Mesodermal cell (in vitro differentiated cells): ENCODE measurements around the gene TMEM19.

Source experiments
- H3K27ac ChIP-seq: 2 replicates; pipeline ENCODE4 v1.7.0; 2013; ENCODE audit warnings: mild to moderate bottlenecking, low read depth, low read length, moderate library complexity; ENCODE audit not compliant: severe bottlenecking
- H3K36me3 ChIP-seq: 2 replicates; pipeline ENCODE4 v1.7.1; 2013; ENCODE audit warnings: mild to moderate bottlenecking, low read length, moderate library complexity; ENCODE audit not compliant: control insufficient read depth, insufficient read depth
- H3K4me1 ChIP-seq: one replicate; pipeline ENCODE4 v1.7.1; 2013; ENCODE audit warnings: mild to moderate bottlenecking, low read length; ENCODE audit not compliant: insufficient read depth, control insufficient read depth, poor library complexity, severe bottlenecking
- H3K4me3 ChIP-seq: 2 replicates; pipeline ENCODE4 v1.7.0; 2013; ENCODE audit warnings: low read length, control low read depth, mild to moderate bottlenecking; ENCODE audit not compliant: insufficient read depth, poor library complexity, severe bottlenecking; ENCODE audit errors: extremely low read depth
- H3K9me3 ChIP-seq: 2 replicates; pipeline ENCODE4 v1.7.1; 2013; ENCODE audit warnings: mild to moderate bottlenecking, low read length, moderate library complexity; ENCODE audit not compliant: control insufficient read depth
- WGBS, 2 experiments: methylation state at CpG; one replicate each; pipeline ENCODE4 v1.1.5; 2013; ENCODE audit warnings: missing lambda C conversion rate in 2 of 2; ENCODE audit not compliant: insufficient coverage in 2 of 2; 5-methylcytosine and 5-hydroxymethylcytosine counted together

The TMEM19 gene

DNA sequence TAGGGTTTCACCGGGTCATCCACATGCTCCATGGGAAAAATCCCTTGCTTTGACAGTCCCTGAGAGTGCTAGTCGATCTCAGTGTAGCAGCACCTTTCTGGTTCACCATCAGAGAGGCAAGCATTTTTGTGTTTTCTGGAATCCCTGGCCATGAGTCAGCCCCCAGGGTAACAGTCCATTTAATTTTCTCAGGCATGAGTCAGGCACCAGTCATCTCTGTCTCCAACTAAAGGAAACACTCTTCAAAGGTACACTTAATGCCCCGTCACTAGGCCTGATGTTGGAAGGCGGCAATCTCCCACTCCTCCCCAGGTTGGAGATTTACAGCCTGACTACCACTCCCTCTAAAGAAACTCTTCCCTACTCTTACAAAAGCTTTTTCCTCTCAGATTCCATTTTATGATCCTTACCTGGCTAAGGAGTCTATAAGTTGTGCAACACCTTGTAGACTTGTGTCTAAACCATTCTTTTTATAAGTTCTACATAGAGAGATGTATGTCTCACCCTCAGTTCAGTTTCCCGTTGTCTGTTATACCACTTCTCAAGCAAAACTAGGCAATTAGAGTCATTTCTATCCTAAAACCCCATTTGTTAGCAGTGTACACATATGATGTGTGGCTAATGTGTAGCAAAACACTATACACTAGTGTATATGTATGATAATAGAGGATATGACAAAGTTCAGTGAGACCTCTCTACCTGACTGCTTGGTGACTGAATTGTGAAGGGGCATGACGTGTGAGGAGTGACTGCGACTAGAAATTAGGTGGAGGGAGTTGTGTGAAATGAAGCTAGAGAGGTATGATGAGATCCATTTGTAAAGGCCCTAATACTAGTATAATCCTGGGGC is 24.6 kb downstream of the TMEM19 start:
- peaks cover 30% of the 10 kb centered on the region for H3K9me3 ChIP-seq
- H3K27ac ChIP-seq = peak overlapping the region; percentile 71
- H3K4me3 ChIP-seq = no peak overlapping the region
- peaks cover 18% of the 10 kb centered on the region for H3K4me1 ChIP-seq
- no peaks in the 10 kb centered on the region for H3K36me3 ChIP-seq
- 81 to 84% methylated on average over 5 to 6 of the region's 7 CpGs for WGBS, 2 experiments

DNA sequence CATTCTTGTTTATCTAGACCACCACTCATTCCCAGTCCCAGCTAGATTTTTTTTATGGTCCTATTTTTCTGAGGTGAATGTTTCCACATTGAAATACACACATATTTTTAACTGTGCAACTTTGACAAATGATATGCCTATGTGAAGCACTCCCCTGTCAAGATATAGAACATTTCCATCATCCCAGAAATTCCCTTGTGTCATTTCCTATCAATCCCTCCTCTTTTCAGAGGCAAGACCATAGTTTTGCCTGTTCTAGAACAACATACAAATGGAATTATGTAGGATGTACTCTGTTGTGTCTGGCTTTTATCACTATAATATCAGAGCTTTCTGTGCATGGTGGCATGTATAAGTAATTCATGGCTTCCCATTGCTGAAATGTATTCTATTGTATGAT is 32.7 kb downstream of the TMEM19 start:
- Histone ChIP-seq H3K27ac (no peak overlapping the region), H3K9me3 (peaks cover 10% of the 10 kb centered on the region), H3K4me1 (no peaks in the 10 kb centered on the region), H3K36me3 (no peaks in the 10 kb centered on the region), H3K4me3 (no peak overlapping the region)

DNA sequence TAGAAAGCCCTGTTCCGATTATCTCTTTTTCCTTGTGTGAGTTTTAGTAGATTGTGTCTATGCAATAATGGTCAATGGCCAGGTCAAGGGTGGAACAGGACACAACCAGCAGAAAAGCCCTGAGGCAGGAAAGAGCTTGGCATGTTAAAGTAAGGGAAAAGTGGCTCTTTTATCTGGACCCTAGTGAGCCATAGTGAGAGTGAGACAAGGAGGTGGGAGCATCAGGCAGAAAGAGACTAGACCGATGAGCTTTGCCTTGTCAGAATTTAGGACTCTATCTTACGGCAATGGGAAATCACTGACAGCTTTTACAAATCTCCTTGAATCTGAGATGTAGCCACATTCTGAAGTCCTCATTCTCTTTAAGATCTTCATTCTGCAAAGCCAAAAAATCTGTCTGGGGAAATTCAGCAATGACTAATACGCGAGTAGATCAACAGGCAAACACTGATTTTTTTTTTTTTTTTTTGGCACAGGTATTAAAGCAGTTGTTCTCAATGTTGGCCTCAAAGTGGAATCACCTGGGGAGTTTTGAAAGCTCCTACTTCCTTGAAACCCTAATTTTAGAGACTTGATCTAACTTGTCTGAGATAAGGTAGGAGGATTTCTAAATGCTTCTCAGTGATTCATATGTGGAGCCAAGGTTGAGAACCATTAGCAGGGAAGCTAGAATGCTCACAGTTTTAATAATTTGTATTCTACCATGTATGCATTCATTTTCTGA is 33.9 kb downstream of the TMEM19 start:
- no peak overlapping the region for H3K27ac ChIP-seq
- H3K4me3 ChIP-seq = no peak overlapping the region
- H3K4me1 ChIP-seq = no peaks in the 10 kb centered on the region
- H3K36me3 ChIP-seq = no peaks in the 10 kb centered on the region
- peaks cover 3% of the 10 kb centered on the region for H3K9me3 ChIP-seq
- 98 to 100% methylated on average over 5 of the region's 5 CpGs for WGBS, 2 experiments

DNA sequence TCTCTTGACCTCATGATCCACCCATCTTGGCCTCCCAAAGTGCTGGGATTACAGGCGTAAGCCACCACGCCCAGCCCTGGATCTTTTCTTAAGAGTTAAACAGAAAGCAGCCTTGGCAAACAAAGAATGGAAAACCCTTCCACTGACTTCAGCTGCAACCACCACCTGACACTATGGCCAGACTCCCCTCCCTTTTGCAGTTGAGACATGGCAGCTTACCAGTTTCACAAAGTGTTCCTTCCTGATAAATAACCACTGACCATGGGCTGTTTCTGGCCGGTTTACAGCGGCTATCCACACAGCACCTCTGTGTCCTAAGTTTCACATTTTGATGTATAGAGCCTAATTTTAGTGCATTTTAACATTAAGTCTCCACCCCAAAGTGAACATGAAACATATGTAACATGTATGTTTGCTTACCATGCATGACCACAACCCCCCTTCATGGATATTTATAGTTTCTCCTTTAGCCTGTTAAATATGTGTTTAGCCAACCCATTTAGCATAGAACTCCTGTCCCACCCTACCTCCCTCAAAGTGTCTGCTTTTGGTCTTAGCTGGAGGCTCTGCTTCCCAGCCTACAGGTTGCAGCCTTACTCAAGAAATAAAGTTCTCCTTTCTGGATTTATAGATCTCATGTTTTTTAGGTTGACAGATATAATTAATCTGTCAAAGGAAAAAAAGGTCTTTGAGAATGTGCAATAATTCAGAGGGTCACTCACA is 36.1 kb downstream of the TMEM19 start:
- Histone ChIP-seq H3K36me3 (no peaks in the 10 kb centered on the region), H3K9me3 (no peaks in the 10 kb centered on the region), H3K27ac (no peak overlapping the region), H3K4me3 (no peak overlapping the region), H3K4me1 (no peaks in the 10 kb centered on the region)
- WGBS, 2 experiments = 95% methylated on average over 2 of the region's 4 CpGs; no CpG with 5 or more reads in 1 of the 2 experiments

DNA sequence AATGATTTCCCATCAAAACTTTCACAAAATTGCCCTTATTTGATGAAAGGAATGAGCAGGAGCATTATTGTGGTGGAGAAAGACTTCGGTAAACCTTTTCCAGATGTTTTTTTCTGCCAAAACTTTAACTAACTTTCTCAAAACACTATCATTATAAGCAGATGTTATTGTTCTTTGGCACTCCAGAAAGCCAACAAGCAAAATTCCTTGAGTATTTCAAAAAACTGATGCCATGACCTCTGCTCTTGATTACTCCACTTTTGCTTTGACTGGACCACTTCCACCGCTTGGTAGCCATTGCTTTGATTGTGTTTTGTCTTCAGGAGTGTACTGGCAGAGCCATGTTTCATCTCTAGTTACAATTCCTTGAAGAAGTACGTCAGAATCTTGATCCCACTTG is 39.1 kb downstream of the TMEM19 start:
- 75 to 95% methylated on average over 2 of the region's 3 CpGs for WGBS, 2 experiments
- Histone ChIP-seq H3K27ac (no peak overlapping the region), H3K4me3 (no peak overlapping the region)

DNA sequence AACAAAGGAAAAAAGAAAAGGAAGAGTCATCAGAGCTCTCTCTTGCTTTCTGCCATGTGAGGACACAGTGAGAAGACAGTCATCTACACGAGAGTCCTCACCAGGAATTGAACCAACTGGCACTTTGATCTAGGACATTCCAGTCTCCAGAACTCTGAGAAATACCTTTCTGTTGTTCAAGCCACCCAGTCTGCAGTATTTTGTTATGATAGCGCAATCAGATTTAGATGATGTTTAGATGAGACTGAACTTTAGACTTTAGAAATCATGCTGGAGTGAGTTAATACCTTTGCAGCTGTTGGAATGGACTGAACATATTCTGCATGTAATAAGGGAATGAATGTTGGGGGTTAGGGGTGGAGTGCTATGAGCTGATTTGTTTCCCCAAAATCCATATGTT is 40.7 kb downstream of the TMEM19 start:
- Histone ChIP-seq H3K27ac (no peak overlapping the region), H3K9me3 (peaks cover under 1% of the 10 kb centered on the region), H3K4me1 (peaks cover 2% of the 10 kb centered on the region), H3K4me3 (no peak overlapping the region), H3K36me3 (no peaks in the 10 kb centered on the region)
- WGBS, 2 experiments = 86 to 92% methylated on average over 1 to 2 of the region's 2 CpGs

More for the DNA sequence above, 39.1 kb downstream of the TMEM19 start:
- Histone ChIP-seq H3K9me3 (no peaks in the 10 kb centered on the region), H3K36me3 (no peaks in the 10 kb centered on the region), H3K4me1 (no peaks in the 10 kb centered on the region)

DNA sequence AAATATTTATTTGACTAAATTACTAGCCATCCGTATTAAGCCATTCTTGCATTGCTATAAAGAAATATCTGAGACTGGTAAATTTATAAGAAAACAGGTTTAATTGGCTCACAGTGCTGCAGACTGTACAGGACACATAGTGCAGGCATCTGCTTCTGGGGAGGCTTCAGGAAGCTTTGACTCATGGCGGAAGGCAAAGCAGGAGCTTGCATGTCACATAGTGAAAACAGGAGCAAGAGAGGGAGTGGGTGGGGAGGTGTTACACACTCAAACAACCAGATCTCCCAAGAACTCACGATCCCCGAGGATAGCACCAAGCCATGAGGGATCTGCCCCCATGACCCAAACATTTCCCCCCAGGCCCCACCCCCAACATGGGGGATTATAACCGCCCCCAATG is 42.1 kb downstream of the TMEM19 start:
- H3K36me3 ChIP-seq = no peaks in the 10 kb centered on the region
- peaks cover 4% of the 10 kb centered on the region for H3K4me1 ChIP-seq
- H3K27ac ChIP-seq = no peak overlapping the region
- H3K4me3 ChIP-seq = no peak overlapping the region
- WGBS, 2 experiments = no CpG with 5 or more reads among the region's 5 CpGs
- peaks cover 5% of the 10 kb centered on the region for H3K9me3 ChIP-seq

DNA sequence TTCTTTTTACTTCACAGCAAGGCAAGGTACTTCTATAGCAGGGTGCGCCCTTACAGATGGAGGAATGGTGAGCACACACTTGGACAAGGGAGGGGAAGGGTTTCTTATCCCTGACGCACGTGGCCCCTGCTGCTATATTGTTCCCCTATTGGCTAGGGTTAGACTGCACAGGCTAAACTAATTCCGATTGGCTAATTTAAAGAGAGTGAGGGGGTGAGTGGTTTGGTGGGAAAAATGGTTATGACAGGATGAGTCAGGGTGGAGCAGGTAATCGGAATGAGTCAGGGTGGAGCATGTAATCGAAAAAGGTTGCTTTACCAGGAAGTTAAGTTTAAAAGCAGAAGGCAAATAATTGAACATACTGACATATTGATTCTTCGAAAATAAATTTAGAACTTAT is 45.1 kb downstream of the TMEM19 start:
- H3K36me3 ChIP-seq = no peaks in the 10 kb centered on the region
- peaks cover 4% of the 10 kb centered on the region for H3K4me1 ChIP-seq
- 71 to 94% methylated on average over 4 to 5 of the region's 7 CpGs for WGBS, 2 experiments
- no peak overlapping the region for H3K4me3 ChIP-seq
- H3K9me3 ChIP-seq = peaks cover 5% of the 10 kb centered on the region
- peak overlapping the region; percentile 46 for H3K27ac ChIP-seq

DNA sequence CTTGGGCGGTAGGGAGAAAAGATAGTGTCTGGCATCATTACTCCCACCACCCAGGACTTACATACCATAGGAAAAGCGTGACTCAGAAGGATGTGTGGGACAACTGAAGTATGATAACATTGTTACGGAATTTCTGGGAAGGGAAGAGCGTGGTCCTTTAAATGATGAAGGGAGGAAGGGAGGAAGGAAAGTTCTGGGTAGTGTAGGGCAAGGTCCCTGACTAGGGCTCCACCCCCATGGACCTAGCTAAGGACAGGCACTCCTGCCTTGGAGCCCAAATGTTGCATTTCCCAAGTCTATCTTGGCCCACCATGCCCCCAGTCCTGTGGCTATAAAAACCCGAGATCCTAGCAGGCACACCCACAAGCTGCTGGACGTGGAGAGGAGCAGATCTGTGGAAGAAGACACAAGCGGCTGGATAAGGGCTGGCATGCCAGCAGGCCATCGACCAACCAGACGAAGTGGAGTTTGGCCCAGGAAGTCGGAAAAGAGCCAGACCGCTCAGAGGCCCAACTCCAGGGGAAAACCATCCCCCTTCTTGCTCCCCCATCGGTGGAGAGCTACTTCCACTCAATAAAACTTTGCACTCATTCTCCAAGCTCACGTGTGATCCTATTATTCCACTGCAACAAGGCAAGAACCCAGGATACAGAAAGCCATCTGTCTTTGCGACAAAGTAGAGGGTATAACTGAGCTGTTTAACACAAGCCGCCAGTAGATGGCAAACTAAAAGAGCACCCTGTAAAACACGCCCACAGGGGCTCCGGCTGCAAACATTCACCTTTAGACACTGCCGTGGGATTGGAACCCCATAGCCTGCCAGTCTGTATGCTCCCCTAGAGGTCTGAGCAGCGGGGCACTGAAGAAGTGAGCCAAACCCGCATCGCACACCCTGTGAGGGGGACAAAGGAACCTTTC is 45.8 kb downstream of the TMEM19 start:
- WGBS, 2 experiments = 88 to 89% methylated on average over 16 to 19 of the region's 21 CpGs

DNA sequence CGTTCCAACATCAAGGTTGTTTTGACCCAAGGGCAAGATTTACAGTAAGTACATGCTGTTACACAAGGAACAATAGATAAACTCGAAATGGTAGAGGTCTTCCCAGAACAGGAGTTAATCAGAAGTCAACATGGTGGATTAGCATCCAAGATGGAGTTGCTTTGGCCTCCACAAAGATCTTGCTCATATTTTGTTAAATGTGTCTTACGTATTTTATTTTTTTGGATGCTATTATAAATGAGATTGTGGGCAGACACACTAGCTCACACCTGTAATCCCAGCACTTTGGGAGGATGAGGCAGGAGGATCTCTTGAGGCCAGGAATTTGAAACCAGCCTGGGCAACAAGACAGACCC is 46.5 kb downstream of the TMEM19 start:
- Histone ChIP-seq H3K27ac (no peak overlapping the region), H3K4me3 (no peak overlapping the region), H3K4me1 (peaks cover 4% of the 10 kb centered on the region), H3K36me3 (no peaks in the 10 kb centered on the region), H3K9me3 (peaks cover 5% of the 10 kb centered on the region)
- WGBS, 2 experiments = 86 to 100% methylated on average over 1 to 2 of the region's 3 CpGs

More for the DNA sequence above, 45.8 kb downstream of the TMEM19 start:
- H3K36me3 ChIP-seq = no peaks in the 10 kb centered on the region
- peaks cover 5% of the 10 kb centered on the region for H3K9me3 ChIP-seq
- H3K27ac ChIP-seq = peak overlapping the region; percentile 46
- H3K4me3 ChIP-seq = no peak overlapping the region
- peaks cover 4% of the 10 kb centered on the region for H3K4me1 ChIP-seq
